Keratinocyte (primary cell): ENCODE results near the gene PIGP. TPM values are rescaled to one million over a fixed set of nuclear protein-coding genes. Genes with fewer than 3 reads are reported as not detected.

Source experiments
- DNase-seq: peaks from one replicate; pipeline ENCODE4 v3.0.0-alpha.2; 2011; ENCODE audit warnings: low read depth, missing footprints, low spot score
- FAIRE-seq: peaks from 2 replicates; lab custom pipeline; 2011; peaks lifted over from hg19 to GRCh38; lab: Jason Lieb, UNC
- H2AFZ ChIP-seq: 2 replicates; pipeline ENCODE4 v1.6.0; 2012; ENCODE audit warnings: low read length, control low read depth, inconsistent platforms; ENCODE audit not compliant: control insufficient read depth
- H3K27ac ChIP-seq: 2 replicates; pipeline ENCODE4 v1.5.1; 2011; ENCODE audit warnings: low read length; ENCODE audit not compliant: control insufficient read depth, insufficient read depth
- H3K27me3 ChIP-seq: 3 replicates; pipeline ENCODE4 v1.6.0; 2011; ENCODE audit warnings: low read length; ENCODE audit not compliant: control insufficient read depth, insufficient read depth; ENCODE audit errors: extremely low read depth
- H3K36me3 ChIP-seq, 2 experiments: 2 replicates in 1 of 2; 3 replicates in 1 of 2; pipeline ENCODE4 v1.5.1; 2011; ENCODE audit warnings: low read length in 2 of 2, mild to moderate bottlenecking in 1 of 2; ENCODE audit not compliant: control insufficient read depth in 2 of 2, insufficient read depth in 2 of 2; ENCODE audit errors: extremely low read depth in 1 of 2
- H3K4me1 ChIP-seq: 3 replicates; pipeline ENCODE4 v1.5.1; 2011; ENCODE audit warnings: low read length; ENCODE audit not compliant: control insufficient read depth, insufficient read depth; ENCODE audit errors: extremely low read depth
- H3K4me2 ChIP-seq: 3 replicates; pipeline ENCODE4 v1.6.0; 2011; ENCODE audit warnings: low read depth, low read length; ENCODE audit not compliant: control insufficient read depth, insufficient read depth; ENCODE audit errors: extremely low read depth
- H3K4me3 ChIP-seq, 3 experiments: fragments of 200-600 bp in 1 of 3; sonication (generic) in 1 of 3; 2 replicates in 2 of 3; 3 replicates in 1 of 3; pipeline ENCODE4 v1.5.1; 2011 to 2016; ENCODE audit warnings: low read length in 3 of 3, mild to moderate bottlenecking in 3 of 3, control low read depth in 2 of 3, inconsistent platforms in 1 of 3, low read depth in 1 of 3, mixed read lengths in 1 of 3, mixed run types in 1 of 3, moderate library complexity in 1 of 3; ENCODE audit not compliant: control insufficient read depth in 2 of 3, insufficient read depth in 2 of 3; ENCODE audit errors: extremely low read depth in 1 of 3
- H3K79me2 ChIP-seq: 2 replicates; pipeline ENCODE4 v1.6.0; 2012; ENCODE audit warnings: low read length; ENCODE audit not compliant: control insufficient read depth, insufficient read depth
- H3K9ac ChIP-seq: 3 replicates; pipeline ENCODE4 v1.6.0; 2011; ENCODE audit warnings: low read length; ENCODE audit not compliant: control insufficient read depth, insufficient read depth; ENCODE audit errors: extremely low read depth
- H3K9me1 ChIP-seq: 3 replicates; pipeline ENCODE4 v1.6.0; 2011; ENCODE audit warnings: low read length; ENCODE audit not compliant: control insufficient read depth, insufficient read depth; ENCODE audit errors: extremely low read depth
- H3K9me3 ChIP-seq: 2 replicates; pipeline ENCODE4 v1.5.1; 2012; ENCODE audit warnings: low read depth, low read length; ENCODE audit not compliant: control insufficient read depth
- H4K20me1 ChIP-seq: 3 replicates; pipeline ENCODE4 v1.6.0; 2011; ENCODE audit warnings: low read length; ENCODE audit not compliant: control insufficient read depth, insufficient read depth; ENCODE audit errors: extremely low read depth
- CTCF ChIP-seq, 3 experiments: IDR thresholded peaks in 1 of 3; conservative IDR thresholded peaks in 1 of 3; optimal IDR thresholded peaks in 1 of 3; 2 replicates in 2 of 3; 3 replicates in 1 of 3; pipeline versions ENCODE3 to v1.5.1; 2011; ENCODE audit warnings: low read length in 3 of 3, mild to moderate bottlenecking in 3 of 3, moderate library complexity in 2 of 3, control low read depth in 1 of 3, inconsistent platforms in 1 of 3; ENCODE audit not compliant: insufficient read depth in 2 of 3; ENCODE audit errors: extremely low read depth in 1 of 3
- EZH2 ChIP-seq: IDR thresholded peaks from one replicate; pipeline ENCODE4 v1.6.1; 2012; ENCODE audit warnings: inconsistent platforms, mild to moderate bottlenecking, low read length, moderate library complexity
- dilution Hi-C: fragments of 300-500 bp; cut with MboI; formaldehyde crosslinking; loops from one replicate; pipeline ENCODE4 v1.7.0; 2020; ENCODE audit warnings: low sequenced_read_pairs; ENCODE audit not compliant: extremely low pct_ligation_motif_present
- polyA plus RNA-seq, 5 experiments: library from polyadenylated mRNA; depleted of rRNA in 3 of 5; stranded (reverse) in 3 of 5; stranded (forward) in 1 of 5; unstranded in 1 of 5; fragments of >200 nt; gene quantifications; 1 replicate in 1 of 5; 2 replicates in 3 of 5; 3 replicates in 1 of 5; pipeline versions ENCODE4 v1.2.1 to v1.2.3, GENCODE V29; 2011 to 2012; ENCODE audit warnings: missing spikeins in 2 of 5, low read depth in 1 of 5, low replicate concordance in 1 of 5

PIGP gene
- polyA plus RNA-seq, 1 donor (not counting 4 experiments of a cell fraction or from before 2014, with no cell fraction given), result 31.8 TPM

DNA sequence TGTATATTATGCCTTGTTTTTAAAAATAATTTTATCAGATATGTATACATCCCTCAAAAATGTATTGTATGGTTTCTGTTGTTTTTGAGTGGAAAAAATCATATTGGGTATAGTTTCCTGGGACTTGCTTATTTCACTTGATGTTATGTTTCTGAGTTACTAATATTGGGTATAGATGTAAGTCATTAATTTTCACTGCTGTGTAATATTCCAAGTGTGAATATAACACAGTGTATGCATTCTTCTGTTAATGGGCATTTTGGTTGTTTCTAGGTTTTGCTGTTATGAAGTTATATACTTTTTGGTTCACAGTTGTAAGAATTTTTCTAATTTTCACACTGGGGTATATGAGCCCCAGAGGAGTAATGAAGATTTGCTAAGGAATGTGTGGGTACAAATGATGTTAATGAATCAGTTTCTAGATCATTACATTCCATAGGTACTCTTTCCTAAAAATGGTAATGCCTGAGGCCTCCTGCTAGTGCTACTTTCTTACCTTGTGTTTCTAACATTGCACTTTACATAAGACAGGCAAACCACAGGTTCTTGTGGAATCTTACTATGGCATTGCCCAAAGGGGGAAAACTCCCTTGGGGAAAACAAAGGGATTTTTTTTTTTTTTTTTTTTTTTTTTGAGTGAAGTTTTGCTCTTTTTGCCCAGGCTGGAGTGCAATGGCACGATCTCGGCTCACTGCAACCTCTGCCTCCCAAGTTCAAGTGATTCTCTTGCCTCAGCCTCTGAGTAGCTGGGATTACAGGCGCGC is 3.4 kb upstream of the PIGP start:
- Histone ChIP-seq H3K4me2 (no peak overlapping the region), H3K79me2 (peaks cover 69% of the 10 kb centered on the region), H3K9ac (no peak overlapping the region), H3K27ac (no peak overlapping the region), H3K4me3 (no peak overlapping the region), H2AFZ (no peak overlapping the region), H3K9me1 (no peaks in the 10 kb centered on the region), H4K20me1 (no peaks in the 10 kb centered on the region), H3K4me1 (peaks cover 15% of the 10 kb centered on the region), H3K27me3 (no peaks in the 10 kb centered on the region), H3K36me3 (no peaks in the 10 kb centered on the region), H3K9me3 (no peaks in the 10 kb centered on the region)
- no peak for DNase-seq
- dilution Hi-C loops, result no loop called here
- TF ChIP-seq CTCF (optimal IDR thresholded peaks at IDR 0.05 in 1 of 3, IDR thresholded peaks at IDR 0.05 in 1 of 3, conservative IDR thresholded peaks at IDR 0.05 in 1 of 3; ENCODE audit: extremely low read depth in 1 of 3, insufficient read depth in 2 of 3, low read length in 3 of 3) (no peak), EZH2 (no peak)
- FAIRE-seq, result no peak

DNA sequence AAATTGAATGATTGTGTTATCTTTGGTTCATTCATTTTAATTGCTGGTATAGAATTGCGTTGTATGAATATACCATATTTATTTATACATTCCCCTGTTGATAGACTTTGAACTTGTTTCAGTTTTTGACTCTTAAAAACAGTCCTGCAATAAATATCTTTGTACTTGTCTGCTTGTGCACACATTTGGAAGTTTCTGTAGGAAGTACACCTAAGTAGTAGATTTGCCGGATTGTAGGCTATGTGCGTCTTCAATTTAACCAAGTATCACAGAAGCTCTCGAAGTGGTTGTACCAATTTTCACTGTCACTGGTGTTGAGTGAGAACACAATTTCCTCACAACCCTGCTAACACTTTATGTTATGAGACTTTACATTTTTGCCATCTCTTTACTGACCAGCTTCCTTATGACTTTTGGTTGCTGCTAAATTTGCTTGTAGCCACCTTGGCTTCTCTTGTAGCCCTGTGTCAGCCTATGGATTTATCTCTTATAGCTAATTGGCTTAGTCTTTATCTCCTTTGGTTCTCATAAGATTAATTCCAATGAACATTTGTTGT is 2.4 kb upstream of the PIGP start:
- no peaks in the 10 kb centered on the region for H3K27me3 ChIP-seq
- no peaks in the 10 kb centered on the region for H3K9me3 ChIP-seq
- H3K27ac ChIP-seq, result no peak overlapping the region
- H3K36me3 ChIP-seq, result no peaks in the 10 kb centered on the region
- dilution Hi-C loops, result no loop called here
- DNase-seq (no peak), FAIRE-seq (no peak)
- no peak overlapping the region for H2AFZ ChIP-seq
- H3K4me2 ChIP-seq, result peak overlapping the region; percentile 97
- peaks cover 66% of the 10 kb centered on the region for H3K79me2 ChIP-seq
- no peaks in the 10 kb centered on the region for H3K9me1 ChIP-seq
- H4K20me1 ChIP-seq, result no peaks in the 10 kb centered on the region
- peak overlapping the region in 1 of 3 experiments; percentile 98 for H3K4me3 ChIP-seq
- no peak for TF ChIP-seq CTCF (optimal IDR thresholded peaks at IDR 0.05 in 1 of 3, IDR thresholded peaks at IDR 0.05 in 1 of 3, conservative IDR thresholded peaks at IDR 0.05 in 1 of 3; ENCODE audit: extremely low read depth in 1 of 3, insufficient read depth in 2 of 3, low read length in 3 of 3)
- no peak for TF ChIP-seq EZH2
- peaks cover 17% of the 10 kb centered on the region for H3K4me1 ChIP-seq
- H3K9ac ChIP-seq, result no peak overlapping the region
